Ascending aorta (tissue), 2 donors: ENCODE data around the gene GABBR2. TPM values are rescaled to one million over a fixed set of nuclear protein-coding genes. Genes with fewer than 3 reads are reported as not detected.

Experiments used
- DNase-seq, 2 donors: peaks; one replicate each; pipeline ENCODE4 v3.0.0-alpha.2; 2019; ENCODE audit warnings: low spot score in 2 of 2
- H3K27ac ChIP-seq, 2 donors: fragments of 200-600 bp; sonication (generic); one replicate each; pipeline ENCODE4 v1.5.1; 2016 to 2017; ENCODE audit warnings: mild to moderate bottlenecking in 1 of 2
- H3K27me3 ChIP-seq: fragments of 200-600 bp; sonication (generic); one replicate; pipeline ENCODE4 v1.5.1; 2017
- H3K36me3 ChIP-seq, 2 donors: fragments of 200-600 bp; sonication (generic); one replicate each; pipeline ENCODE4 v1.5.1; 2016
- H3K4me1 ChIP-seq, 2 donors: fragments of 200-600 bp; sonication (generic); one replicate each; pipeline ENCODE4 v1.5.1; 2016 to 2017; ENCODE audit warnings: mild to moderate bottlenecking in 1 of 2
- H3K4me3 ChIP-seq, 2 donors: fragments of 200-600 bp; sonication (generic); one replicate each; pipeline ENCODE4 v1.5.1; 2016 to 2017; ENCODE audit warnings: mild to moderate bottlenecking in 1 of 2
- H3K9me3 ChIP-seq, 2 donors: fragments of 200-600 bp; sonication (generic); one replicate each; pipeline ENCODE4 v1.5.1; 2016
- intact Hi-C: fragments of 100-400 bp; cut with DNase I; formaldehyde crosslinking; loops from one replicate; pipeline ENCODE4 v1.15.1; 2023
- total RNA-seq: library from RNA; depleted of rRNA; stranded (reverse); fragments of >200 nt; gene quantifications from one replicate; pipeline ENCODE4 v1.1.0, GENCODE V29; 2016
- TF ChIP-seq, protein P1 (sequence below), 3 experiments: fragments of 200-600 bp in 2 of 3; fragments of 450-650 bp in 1 of 3; sonication (generic) in 2 of 3; IDR thresholded peaks; one replicate each; pipeline ENCODE4 v1.5.1; 2016 to 2019; ENCODE audit warnings: antibody characterized with exemption in 3 of 3, mild to moderate bottlenecking in 1 of 3, moderate library complexity in 1 of 3

Gene GABBR2
- total RNA-seq, 1 donor from 2014 or later, result not detected

DNA sequence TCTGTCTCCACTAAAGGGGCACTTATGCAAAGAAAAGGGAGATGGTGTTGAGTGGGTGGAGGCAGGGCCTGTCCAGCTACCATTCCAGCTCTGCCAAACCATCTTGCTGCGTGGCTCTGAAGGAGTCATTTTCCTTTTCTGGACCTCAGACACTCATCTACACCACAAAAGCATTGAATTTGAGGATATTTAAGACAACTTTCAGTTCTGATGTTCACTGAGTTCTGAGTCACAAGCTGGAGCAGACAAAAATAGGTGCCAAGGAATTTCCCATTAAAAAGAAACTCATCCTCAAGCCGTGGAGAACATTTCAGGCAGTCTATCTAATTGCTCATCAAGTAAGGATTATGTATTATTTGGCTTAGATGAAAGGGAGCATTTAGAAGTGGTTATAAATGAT lies 258.2 kb downstream of the GABBR2 start:
- intact Hi-C loops, result no loop called here

DNA sequence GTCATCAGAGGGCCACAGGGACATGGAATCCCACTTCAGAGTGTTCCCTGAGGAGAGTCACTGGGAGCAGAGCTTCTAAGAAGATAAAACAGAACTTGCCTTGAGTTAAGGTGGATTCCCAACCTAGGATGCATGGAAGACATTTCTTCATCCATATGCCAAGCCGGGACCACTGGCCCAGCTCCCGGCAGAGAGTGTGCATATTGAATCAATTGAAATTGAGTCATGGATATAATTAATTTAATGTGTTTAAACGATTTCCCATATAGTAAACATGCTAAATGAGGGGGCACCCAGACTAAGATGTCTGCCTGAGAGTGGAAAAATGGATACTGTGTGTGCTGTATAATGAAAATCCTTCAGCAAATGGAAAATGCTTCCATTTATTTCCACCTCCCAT lies 258.9 kb downstream of the GABBR2 start:
- TF ChIP-seq, protein P1, sequence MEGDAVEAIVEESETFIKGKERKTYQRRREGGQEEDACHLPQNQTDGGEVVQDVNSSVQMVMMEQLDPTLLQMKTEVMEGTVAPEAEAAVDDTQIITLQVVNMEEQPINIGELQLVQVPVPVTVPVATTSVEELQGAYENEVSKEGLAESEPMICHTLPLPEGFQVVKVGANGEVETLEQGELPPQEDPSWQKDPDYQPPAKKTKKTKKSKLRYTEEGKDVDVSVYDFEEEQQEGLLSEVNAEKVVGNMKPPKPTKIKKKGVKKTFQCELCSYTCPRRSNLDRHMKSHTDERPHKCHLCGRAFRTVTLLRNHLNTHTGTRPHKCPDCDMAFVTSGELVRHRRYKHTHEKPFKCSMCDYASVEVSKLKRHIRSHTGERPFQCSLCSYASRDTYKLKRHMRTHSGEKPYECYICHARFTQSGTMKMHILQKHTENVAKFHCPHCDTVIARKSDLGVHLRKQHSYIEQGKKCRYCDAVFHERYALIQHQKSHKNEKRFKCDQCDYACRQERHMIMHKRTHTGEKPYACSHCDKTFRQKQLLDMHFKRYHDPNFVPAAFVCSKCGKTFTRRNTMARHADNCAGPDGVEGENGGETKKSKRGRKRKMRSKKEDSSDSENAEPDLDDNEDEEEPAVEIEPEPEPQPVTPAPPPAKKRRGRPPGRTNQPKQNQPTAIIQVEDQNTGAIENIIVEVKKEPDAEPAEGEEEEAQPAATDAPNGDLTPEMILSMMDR (IDR thresholded peaks at IDR 0.05), result no peak
- Histone ChIP-seq H3K27ac (no peak overlapping the region), H3K4me1 (no peaks in the 10 kb centered on the region), H3K36me3 (no peaks in the 10 kb centered on the region), H3K27me3 (no peaks in the 10 kb centered on the region), H3K9me3 (no peaks in the 10 kb centered on the region), H3K4me3 (no peak overlapping the region)
- intact Hi-C loops, result no loop called here
- DNase-seq, result no peak

More for the DNA sequence above, 258.2 kb downstream of the GABBR2 start:
- no peak overlapping the region for H3K4me3 ChIP-seq
- no peak overlapping the region for H3K27ac ChIP-seq
- H3K27me3 ChIP-seq, result no peaks in the 10 kb centered on the region
- H3K36me3 ChIP-seq, result no peaks in the 10 kb centered on the region
- DNase-seq, result no peak
- TF ChIP-seq, protein P1 (IDR thresholded peaks at IDR 0.05), result no peak
- H3K9me3 ChIP-seq, result no peaks in the 10 kb centered on the region
- no peaks in the 10 kb centered on the region for H3K4me1 ChIP-seq

DNA sequence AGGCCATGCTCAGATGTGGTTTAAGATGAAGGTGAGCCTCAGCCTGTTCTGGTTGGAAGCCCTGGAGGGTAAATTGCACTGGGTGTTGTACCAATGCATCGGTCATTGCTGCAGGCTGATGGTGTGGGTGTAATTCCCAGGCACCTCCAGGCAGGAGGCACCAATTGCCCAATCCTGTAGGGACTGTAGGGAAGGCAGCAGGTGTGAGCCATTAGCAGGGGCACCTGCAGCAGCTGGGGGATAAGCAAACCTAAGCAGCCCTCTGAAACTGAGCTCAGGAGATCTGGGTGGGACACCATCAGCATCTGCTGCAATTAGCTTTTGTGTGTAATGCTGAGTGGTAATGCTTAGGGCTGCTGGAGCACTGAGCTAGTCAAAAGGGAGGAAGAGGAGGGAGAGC lies 263.2 kb downstream of the GABBR2 start:
- DNase-seq, result no peak
- Histone ChIP-seq H3K4me1 (no peaks in the 10 kb centered on the region), H3K4me3 (no peak overlapping the region), H3K36me3 (no peaks in the 10 kb centered on the region), H3K27me3 (no peaks in the 10 kb centered on the region), H3K9me3 (no peaks in the 10 kb centered on the region), H3K27ac (no peak overlapping the region)
- TF ChIP-seq, protein P1 (IDR thresholded peaks at IDR 0.05), result no peak
- intact Hi-C loops, result no loop called here

DNA sequence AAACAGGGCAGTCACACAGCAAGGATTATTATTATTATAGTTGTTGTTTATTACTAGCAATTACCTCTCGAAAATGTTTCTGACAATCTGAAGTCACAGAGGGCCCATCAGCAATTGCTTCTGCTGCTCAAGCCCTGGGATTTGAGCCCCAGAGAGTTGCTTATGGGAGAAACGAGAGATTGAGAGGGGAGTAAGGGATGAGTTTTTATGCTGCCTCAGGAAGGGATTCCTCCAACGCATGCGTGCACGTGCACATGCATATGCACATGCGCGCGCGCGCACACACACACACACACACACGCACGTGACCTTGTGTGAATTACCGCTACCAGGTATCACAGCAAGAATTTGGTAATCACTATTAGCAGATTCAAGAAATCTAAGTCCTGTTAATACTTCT lies 264.1 kb downstream of the GABBR2 start:
- H3K4me3 ChIP-seq, result no peak overlapping the region
- intact Hi-C loops, result no loop called here
- H3K4me1 ChIP-seq, result no peaks in the 10 kb centered on the region
- no peak for DNase-seq
- no peaks in the 10 kb centered on the region for H3K36me3 ChIP-seq
- no peak overlapping the region for H3K27ac ChIP-seq
- H3K27me3 ChIP-seq, result no peaks in the 10 kb centered on the region
- TF ChIP-seq, protein P1 (IDR thresholded peaks at IDR 0.05), result no peak
- no peaks in the 10 kb centered on the region for H3K9me3 ChIP-seq

DNA sequence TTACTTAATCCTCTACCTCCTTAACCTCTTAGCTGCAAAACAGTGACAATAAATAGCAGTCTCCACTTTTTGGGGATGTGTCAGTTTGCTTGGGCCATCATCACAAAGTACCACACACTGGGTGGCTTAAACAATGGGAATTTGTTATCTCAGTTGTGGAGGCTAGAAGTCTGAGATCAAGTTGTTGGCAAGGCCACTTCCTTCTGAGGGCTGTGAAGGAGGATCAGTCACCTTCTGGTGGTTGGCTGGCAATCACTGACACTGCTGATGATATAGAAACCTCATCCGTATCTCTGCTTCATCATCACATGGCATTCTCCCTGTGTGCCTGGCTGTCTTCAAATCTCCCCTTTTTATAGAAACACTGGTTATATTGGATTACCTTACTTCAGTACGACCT lies 266.2 kb downstream of the GABBR2 start:
- intact Hi-C loops, result no loop called here

More for the DNA sequence above, 266.2 kb downstream of the GABBR2 start:
- no peaks in the 10 kb centered on the region for H3K9me3 ChIP-seq
- no peaks in the 10 kb centered on the region for H3K27me3 ChIP-seq
- H3K4me1 ChIP-seq, result no peaks in the 10 kb centered on the region
- H3K4me3 ChIP-seq, result no peak overlapping the region
- no peak overlapping the region for H3K27ac ChIP-seq
- H3K36me3 ChIP-seq, result no peaks in the 10 kb centered on the region
- TF ChIP-seq, protein P1 (IDR thresholded peaks at IDR 0.05), result no peak
- no peak for DNase-seq
